Measurements from ENCODE around the gene EDEM2. TPM values are rescaled to one million over a fixed set of nuclear protein-coding genes. Genes with fewer than 3 reads are reported as not detected.
"Not testable (repeated sequence)": the region's sequence is repeated elsewhere in the genome, so short reads cannot be mapped to it uniquely, and the experiment has no call there.

Gene EDEM2
- polyA plus RNA-seq, 1 donor from 2014 or later: 13.3 TPM

- not testable (repeated sequence) for H3K9me2 ChIP-seq (ENCODE audit: insufficient read depth, low read length); H3K4me2 ChIP-seq (ENCODE audit: low read length); H3K27me3 ChIP-seq (ENCODE audit: insufficient read depth, low read depth, low read length); H3K4me3 ChIP-seq (ENCODE audit: low read length); H3K9ac ChIP-seq (ENCODE audit: low read length); H3F3A ChIP-seq (ENCODE audit: insufficient read depth, low read length, poor library complexity, severe bottlenecking); H3K36me3 ChIP-seq (ENCODE audit: insufficient read depth, low read length); H3K79me2 ChIP-seq (replicated peaks; ENCODE audit: insufficient read depth, low read length); H3K27ac ChIP-seq (ENCODE audit: low read length); H3K9me3 ChIP-seq (ENCODE audit: low read length); H4K20me1 ChIP-seq (ENCODE audit: insufficient read depth); H2AFZ ChIP-seq (ENCODE audit: low read depth, low read length)
Measured at GRCh38 chr20:35193031-35193791, 46.1 kb upstream of the EDEM2 start.

DNA sequence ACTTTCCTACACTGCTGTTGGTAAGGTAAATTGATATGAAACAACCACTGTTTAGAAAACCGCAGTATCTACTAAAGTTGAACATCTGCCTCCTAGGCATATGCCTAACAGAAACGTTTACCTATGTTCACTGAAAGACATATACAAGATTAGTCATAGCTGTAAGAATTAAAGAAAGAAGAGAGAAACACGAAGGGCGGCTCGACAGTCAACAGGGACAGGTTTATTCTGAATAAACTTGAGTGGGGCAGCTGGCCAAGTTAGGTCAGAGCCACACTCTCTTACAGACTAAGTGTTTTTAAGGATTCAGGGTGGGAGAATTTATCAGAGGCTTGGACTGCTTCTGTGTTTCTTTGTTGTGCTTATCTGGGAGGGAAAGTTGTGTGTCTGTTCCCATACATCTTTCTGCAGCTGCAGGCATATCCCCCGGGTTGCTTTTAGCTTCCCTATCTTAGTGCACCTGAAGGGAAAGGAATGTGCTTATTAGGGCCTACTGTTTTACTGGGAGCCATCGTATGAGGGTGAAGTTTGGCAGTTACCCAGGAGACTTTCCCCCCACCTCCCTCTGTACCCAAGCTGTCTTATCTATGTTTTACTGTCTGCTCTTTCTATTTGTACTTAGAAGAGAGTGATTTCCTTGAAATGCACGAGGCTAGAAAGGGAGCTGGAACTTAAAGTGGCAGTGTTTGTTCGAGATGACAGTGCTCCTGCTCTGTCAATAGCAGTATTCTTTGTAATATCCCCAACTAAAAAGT is 45.2 kb upstream of the EDEM2 start:
- no peaks in the 10 kb centered on the region for H4K20me1 ChIP-seq (ENCODE audit: insufficient read depth)
- no peak overlapping the region for H3K4me3 ChIP-seq (ENCODE audit: low read length)
- no peaks in the 10 kb centered on the region for H3F3A ChIP-seq (ENCODE audit: insufficient read depth, low read length, poor library complexity, severe bottlenecking)
- H3K36me3 ChIP-seq (ENCODE audit: insufficient read depth, low read length): no peaks in the 10 kb centered on the region
- H3K9me3 ChIP-seq (ENCODE audit: low read length): no peaks in the 10 kb centered on the region
- no peak overlapping the region for H3K4me2 ChIP-seq (ENCODE audit: low read length)
- no peaks in the 10 kb centered on the region for H3K9me2 ChIP-seq (ENCODE audit: insufficient read depth, low read length)
- no peak for TF ChIP-seq SMC3 (conservative IDR thresholded peaks at IDR 0.05; ENCODE audit: poor library complexity)
- TF ChIP-seq CTCF (IDR thresholded peaks at IDR 0.05; ENCODE audit: poor library complexity, severe bottlenecking): no peak
- TF ChIP-seq MXI1 (conservative IDR thresholded peaks at IDR 0.05; ENCODE audit: poor library complexity, severe bottlenecking): no peak
- no peak for TF ChIP-seq REST (IDR thresholded peaks at IDR 0.05; ENCODE audit: borderline replicate concordance)
- no peak for TF ChIP-seq TAF1 (IDR thresholded peaks at IDR 0.05; ENCODE audit: low read depth)
- no peak for TF ChIP-seq RAD21 (conservative IDR thresholded peaks at IDR 0.05)
- TF ChIP-seq EZH2 (IDR thresholded peaks at IDR 0.05; ENCODE audit: borderline replicate concordance, insufficient read depth, low read length, poor library complexity, severe bottlenecking): no peak
- no peak for TF ChIP-seq EP300 (conservative IDR thresholded peaks at IDR 0.05; ENCODE audit: poor library complexity, severe bottlenecking)
- no peak for TF ChIP-seq POLR2AphosphoS5 (IDR thresholded peaks at IDR 0.05)
- H3K9ac ChIP-seq (ENCODE audit: low read length): no peak overlapping the region
- H3K79me2 ChIP-seq (replicated peaks; ENCODE audit: insufficient read depth, low read length): no peaks in the 10 kb centered on the region
- no peak overlapping the region for H3K27ac ChIP-seq (ENCODE audit: low read length)
- H2AFZ ChIP-seq (ENCODE audit: low read depth, low read length): no peak overlapping the region
- H3K27me3 ChIP-seq (ENCODE audit: insufficient read depth, low read depth, low read length): no peaks in the 10 kb centered on the region

All from neural cell (in vitro differentiated cells).